Heart right ventricle (tissue), 16 donors: ENCODE results near the gene ARFGEF3. TPM values are rescaled to one million over a fixed set of nuclear protein-coding genes. Genes with fewer than 3 reads are reported as not detected.
"Not testable (repeated sequence)": the region's sequence is repeated elsewhere in the genome, so short reads cannot be mapped to it uniquely, and the experiment has no call there.

ENCODE experiments used
- ATAC-seq, 8 donors: fragments of 200-7000 bp; cut with Tn5 transposase; one replicate each; pipeline ENCODE4 v1.9.1; 2020; ENCODE audit warnings: mild to moderate bottlenecking in 8 of 8, moderate library complexity in 8 of 8, moderate number of reproducible peaks in 1 of 8
- DNase-seq, 2 donors: peaks; one replicate each; pipeline ENCODE4 v3.0.0-alpha.2; 2020
- H3K27ac ChIP-seq, 10 donors: fragments of 200-600 bp; sonication (generic) in 2 of 10; one replicate each; pipeline versions ENCODE4 v1.5.0 to v1.8.0; 2020 to 2022; ENCODE audit warnings: mild to moderate bottlenecking in 3 of 10
- H3K27me3 ChIP-seq, 7 donors: fragments of 200-600 bp; one replicate each; pipeline ENCODE4 v1.8.0; 2021 to 2022; ENCODE audit warnings: mild to moderate bottlenecking in 2 of 7
- H3K36me3 ChIP-seq, 9 donors: fragments of 200-600 bp; sonication (generic) in 1 of 9; one replicate each; pipeline versions ENCODE4 v1.5.0 to v1.8.0; 2020 to 2022; ENCODE audit warnings: mild to moderate bottlenecking in 2 of 9
- H3K4me1 ChIP-seq, 9 donors: fragments of 200-600 bp; sonication (generic) in 1 of 9; one replicate each; pipeline versions ENCODE4 v1.5.0 to v1.8.0; 2020 to 2022; ENCODE audit warnings: mild to moderate bottlenecking in 4 of 9
- H3K4me3 ChIP-seq, 10 donors: fragments of 200-600 bp; sonication (generic) in 2 of 10; one replicate each; pipeline versions ENCODE4 v1.5.0 to v1.8.0; 2020 to 2022; ENCODE audit warnings: mild to moderate bottlenecking in 7 of 10, moderate library complexity in 2 of 10
- H3K9me3 ChIP-seq, 11 donors: fragments of 200-600 bp in 10 of 11; sonication (generic) in 2 of 11; one replicate each; pipeline versions ENCODE4 v1.5.0 to v1.8.0; 2013 to 2022; ENCODE audit warnings: mild to moderate bottlenecking in 2 of 11, control low read depth in 1 of 11, moderate library complexity in 1 of 11
- WGBS, 2 donors: extraction: QIAGEN DNeasy Blood & Tissue Kit; methylation state at CpG; one replicate each; pipeline ENCODE4 v1.1.7; 2013; ENCODE audit warnings: inconsistent platforms in 1 of 2; 5-methylcytosine and 5-hydroxymethylcytosine counted together
- intact Hi-C, 10 donors: fragments of 100-400 bp; cut with DNase I; formaldehyde crosslinking; loops; one replicate each; pipeline versions ENCODE4 v1.11.1 to v1.14.2; 2022
- polyA plus RNA-seq, 2 donors: library from polyadenylated mRNA; stranded (reverse); fragments of 200-250 nt; gene quantifications; one replicate each; pipeline ENCODE4 v1.2.3, GENCODE V29; 2013
- total RNA-seq, 10 donors: library from RNA; stranded (reverse); fragmentation: NEBNext Ultra II Directional in 3 of 10; extraction: Animal tissue kit (Norgen Biotek cat#: 25700) in 3 of 10; gene quantifications; one replicate each; pipeline versions ENCODE4 v1.2.1 to v1.2.4, GENCODE V29; 2021 to 2023
- TF ChIP-seq, protein P1 (sequence below), 9 donors: fragments of 200-600 bp; sonication (generic) in 2 of 9; IDR thresholded peaks; one replicate each; pipeline versions ENCODE4 v1.5.0 to v1.8.0; 2021 to 2022; ENCODE audit warnings: antibody characterized with exemption in 9 of 9, mild to moderate bottlenecking in 5 of 9, moderate library complexity in 1 of 9
- donor health status: Arrhythmogenic right ventricular cardiomyopathy.
- donor health status: ischemic (EF 13 %, LVEDD 7.1; RV severe dilation, severe dysfunction).
- donor health status: healthy with polysubstance abuse.
- donor health status: DM: no; HTN: yes; CAD: no.
- donor health status: DM: no; HTN: no; CAD: no.
- donor health status: ischemic (EF 25% LVEDD 6.9; RV normal size, moderate dysfunction).
- donor health status: ischemic (EF 25% LVEDD 5.7; RV mildly dilated, moderate dysfunction).
- donor health status: healthy.
- donor health status: DM: yes; HTN: yes; CAD: no.
- donor health status: Ischemic cardiomyopathy.
- donor health status: ischemic (EF 35%, LVEDD 5.7; RV mildly dilated, moderate dysfunction).
- donor health status: nonischemic (EF 11% LVEDD 7.7; RV severe dilation, severe dysfunction).
- donor health status: DM: yes; HTN: yes; CAD: no.
- donor health status: PGD.
- donor health status: ischemic (EF 29% LVEDD 5.4; RV normal size, mild dysfunction).
- donor health status: nonischemic (EF 23%, LVEDD 6.1; RV moderate dilation, normal function).

ARFGEF3 gene
- total and polyA plus RNA-seq, 12 donors, result 0.33 to 11.1 (median 3.3) TPM

DNA sequence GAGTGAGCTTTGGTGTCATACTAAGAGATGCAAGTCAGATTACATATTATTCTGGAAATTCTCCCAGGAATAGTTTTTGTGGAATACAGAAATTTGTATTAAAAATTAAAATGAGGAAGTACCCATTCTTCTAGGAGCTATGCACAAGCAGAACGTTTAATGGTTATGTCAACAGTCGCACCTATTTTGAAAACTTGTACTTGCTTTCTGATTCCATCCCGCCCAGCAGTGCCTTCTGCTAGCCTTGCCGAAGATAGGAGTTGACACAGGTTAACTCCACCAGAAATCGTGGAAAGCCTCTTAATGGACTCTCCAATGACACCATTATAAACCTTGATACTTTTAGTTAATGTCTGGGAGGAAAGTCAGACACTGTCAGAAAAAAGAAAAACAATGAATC lies 49.9 kb downstream of the ARFGEF3 start:
- WGBS, 2 donors, result 75 to 85% methylated on average over 5 of the region's 5 CpGs
- intact Hi-C loops, result loop anchor here in 1 of 10 donors (10.0 kb wide), 1 partner anchor 97 kb away; no protein-coding TSS in a partner anchor
- H3K4me1 ChIP-seq, result peaks cover 0 to 7% (median 0%) of the 10 kb centered on the region in 9 donors
- H3K4me3 ChIP-seq, result no peak overlapping the region
- ATAC-seq, result no peak
- no peak for DNase-seq
- H3K27me3 ChIP-seq, result no peaks in the 10 kb centered on the region
- no peaks in the 10 kb centered on the region for H3K9me3 ChIP-seq
- TF ChIP-seq, protein P1, sequence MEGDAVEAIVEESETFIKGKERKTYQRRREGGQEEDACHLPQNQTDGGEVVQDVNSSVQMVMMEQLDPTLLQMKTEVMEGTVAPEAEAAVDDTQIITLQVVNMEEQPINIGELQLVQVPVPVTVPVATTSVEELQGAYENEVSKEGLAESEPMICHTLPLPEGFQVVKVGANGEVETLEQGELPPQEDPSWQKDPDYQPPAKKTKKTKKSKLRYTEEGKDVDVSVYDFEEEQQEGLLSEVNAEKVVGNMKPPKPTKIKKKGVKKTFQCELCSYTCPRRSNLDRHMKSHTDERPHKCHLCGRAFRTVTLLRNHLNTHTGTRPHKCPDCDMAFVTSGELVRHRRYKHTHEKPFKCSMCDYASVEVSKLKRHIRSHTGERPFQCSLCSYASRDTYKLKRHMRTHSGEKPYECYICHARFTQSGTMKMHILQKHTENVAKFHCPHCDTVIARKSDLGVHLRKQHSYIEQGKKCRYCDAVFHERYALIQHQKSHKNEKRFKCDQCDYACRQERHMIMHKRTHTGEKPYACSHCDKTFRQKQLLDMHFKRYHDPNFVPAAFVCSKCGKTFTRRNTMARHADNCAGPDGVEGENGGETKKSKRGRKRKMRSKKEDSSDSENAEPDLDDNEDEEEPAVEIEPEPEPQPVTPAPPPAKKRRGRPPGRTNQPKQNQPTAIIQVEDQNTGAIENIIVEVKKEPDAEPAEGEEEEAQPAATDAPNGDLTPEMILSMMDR (IDR thresholded peaks at IDR 0.05), result no peak
- H3K27ac ChIP-seq, result no peak overlapping the region
- no peaks in the 10 kb centered on the region for H3K36me3 ChIP-seq

DNA sequence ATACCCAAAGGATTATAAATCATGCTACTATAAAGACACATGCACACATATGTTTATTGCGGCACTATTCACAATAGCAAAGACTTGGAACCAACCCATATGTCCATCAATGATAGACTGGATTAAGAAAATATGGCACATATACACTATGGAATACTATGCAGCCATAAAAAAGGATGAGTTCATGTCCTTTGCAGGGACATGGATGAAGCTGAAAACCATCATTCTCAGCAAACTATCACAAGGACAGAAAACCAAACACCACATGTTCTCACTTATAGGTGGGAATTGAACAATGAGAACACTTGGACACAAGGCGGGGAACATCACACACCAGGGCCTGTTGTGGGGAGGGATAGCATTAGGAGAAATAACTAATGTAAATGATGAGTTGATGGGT lies 50.8 kb downstream of the ARFGEF3 start:
- intact Hi-C loops, result loop anchor here in 1 of 10 donors (10.0 kb wide), 1 partner anchor 98 kb away; no protein-coding TSS in a partner anchor
- not testable (repeated sequence) for H3K4me1 ChIP-seq, DNase-seq, ATAC-seq, H3K27ac ChIP-seq, H3K9me3 ChIP-seq, H3K36me3 ChIP-seq, H3K27me3 ChIP-seq, H3K4me3 ChIP-seq
- WGBS, 2 donors, result 95% methylated on average over 2 of the region's 2 CpGs

DNA sequence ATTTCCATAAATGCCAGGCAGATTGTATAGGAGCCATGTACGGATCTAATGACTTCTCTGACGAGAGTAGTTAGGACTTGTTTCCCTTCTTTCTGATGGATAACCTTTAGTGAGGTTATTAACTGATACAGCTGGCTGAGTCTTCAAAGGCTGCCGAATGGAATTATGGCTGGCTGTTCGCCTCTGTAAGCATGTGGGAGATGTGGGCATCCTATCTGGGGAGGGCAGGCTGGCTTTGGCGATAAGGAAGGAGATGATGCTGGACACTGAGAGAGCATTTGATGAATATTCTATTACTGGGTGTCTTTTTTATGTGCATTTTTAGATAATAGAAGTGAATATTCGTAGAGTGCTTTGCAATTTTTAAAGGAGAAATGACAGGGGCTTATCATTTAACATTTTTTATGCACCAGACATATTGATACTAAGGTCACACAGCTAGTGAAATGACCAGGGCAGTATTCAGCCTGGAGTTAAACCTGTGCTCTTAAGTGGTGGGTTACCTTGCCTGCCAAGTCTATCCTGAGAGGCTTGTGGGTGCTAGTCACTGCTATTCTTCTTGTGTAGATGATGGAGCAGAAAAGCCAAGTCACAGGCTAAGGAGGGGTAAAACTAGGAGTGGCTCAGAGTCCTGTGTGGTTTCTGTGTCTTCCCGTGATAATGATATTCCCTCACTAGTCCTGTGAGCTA lies 53.5 kb downstream of the ARFGEF3 start:
- ATAC-seq (no peak), DNase-seq (no peak)
- Histone ChIP-seq H3K4me3 (no peak overlapping the region), H3K9me3 (no peaks in the 10 kb centered on the region), H3K27ac (no peak overlapping the region), H3K27me3 (no peaks in the 10 kb centered on the region), H3K4me1 (no peaks in the 10 kb centered on the region), H3K36me3 (no peaks in the 10 kb centered on the region)
- intact Hi-C loops, result loop anchor here in 1 of 10 donors (10.0 kb wide), 1 partner anchor 100 kb away; no protein-coding TSS in a partner anchor
- TF ChIP-seq, protein P1 (IDR thresholded peaks at IDR 0.05), result no peak
- WGBS, 2 donors, result 63 to 68% methylated on average over 7 of the region's 7 CpGs

DNA sequence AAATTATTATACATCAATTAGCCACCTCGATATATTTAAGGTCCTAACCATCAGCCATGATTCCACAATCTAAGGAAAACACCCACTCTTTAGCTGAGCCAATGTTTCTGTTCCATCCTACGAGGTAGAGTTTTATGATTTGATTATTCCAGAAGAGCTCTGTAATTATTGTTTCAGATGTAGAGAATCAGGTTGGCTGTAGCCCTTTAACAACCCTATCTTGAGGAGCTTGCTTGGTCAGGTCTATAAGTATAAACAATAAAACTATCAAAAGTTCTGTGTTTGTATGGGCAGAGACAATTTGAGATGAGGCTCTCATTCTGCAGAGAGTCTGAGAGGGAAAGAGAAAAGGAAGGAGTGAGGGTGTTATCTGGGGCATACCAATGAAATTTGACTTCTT lies 56.7 kb downstream of the ARFGEF3 start, which contains the start of gene PBOV1:
Gene PBOV1, minus strand, starts transcription at position 43 of the 400 bp plus-strand sequence. CDS start 96 bp downstream, outside the sequence.
- Histone ChIP-seq H3K4me3 (no peak within 1 kb of the TSS), H3K27me3 (no peaks in the 10 kb centered on the region), H3K9me3 (no peaks in the 10 kb centered on the region), H3K4me1 (no peaks in the 10 kb centered on the region), H3K27ac (no peak within 1 kb of the TSS), H3K36me3 (no peaks in the 10 kb centered on the region)
- intact Hi-C loops, result loop anchor here in 1 of 10 donors (10.0 kb wide), 1 partner anchor 104 kb away; no protein-coding TSS in a partner anchor
- WGBS, 2 donors, result 75 to 83% methylated on average over 2 of the region's 2 CpGs
- TF ChIP-seq, protein P1 (IDR thresholded peaks at IDR 0.05), result no peak
- DNase-seq, result no peak
- no peak for ATAC-seq

DNA sequence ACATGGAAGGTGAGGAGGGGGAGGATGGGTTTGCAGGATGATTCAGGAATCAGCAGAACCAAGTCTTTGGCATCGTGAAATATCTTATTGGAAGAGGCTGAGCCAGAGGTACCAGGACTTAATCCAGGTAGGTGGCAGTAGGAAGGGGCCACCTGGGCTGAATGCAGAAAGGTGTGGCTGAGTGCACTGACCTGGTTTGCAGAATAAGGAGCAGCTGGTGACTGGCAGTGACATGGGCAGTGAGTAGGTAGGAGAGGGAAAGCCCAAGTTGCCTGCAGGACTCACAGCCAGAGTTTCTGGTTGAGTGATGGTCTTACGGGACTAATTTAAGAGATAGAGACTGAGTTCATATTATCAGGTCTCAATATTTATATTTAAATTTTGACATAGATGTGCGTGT lies 57.7 kb downstream of the ARFGEF3 start:
- no peak overlapping the region for H3K27ac ChIP-seq
- H3K4me1 ChIP-seq, result no peaks in the 10 kb centered on the region
- no peaks in the 10 kb centered on the region for H3K9me3 ChIP-seq
- WGBS, 2 donors, result 91 to 95% methylated on average over 3 of the region's 3 CpGs
- TF ChIP-seq, protein P1 (IDR thresholded peaks at IDR 0.05), result no peak
- H3K36me3 ChIP-seq, result no peaks in the 10 kb centered on the region
- no peak overlapping the region for H3K4me3 ChIP-seq
- no peaks in the 10 kb centered on the region for H3K27me3 ChIP-seq
- DNase-seq, result no peak
- ATAC-seq, result no peak
- intact Hi-C loops, result loop anchor here in 1 of 10 donors (10.0 kb wide), 1 partner anchor 105 kb away; no protein-coding TSS in a partner anchor
